Esophagus squamous epithelium (tissue), 4 donors: ENCODE data around the gene EDEM1.

ENCODE experiments used
- CTCF ChIP-seq, 6 experiments: fragments of 450-650 bp in 4 of 6; fragments of 200-600 bp in 2 of 6; sonication (generic) in 2 of 6; IDR thresholded peaks; one replicate each; pipeline ENCODE4 v1.5.1; 2016 to 2019; ENCODE audit warnings: antibody characterized with exemption in 6 of 6, mild to moderate bottlenecking in 4 of 6, moderate library complexity in 4 of 6
- POLR2A ChIP-seq, 4 donors: fragments of 450-650 bp; IDR thresholded peaks; one replicate each; pipeline ENCODE4 v1.6.1; 2017; ENCODE audit warnings: antibody characterized with exemption in 4 of 4, mild to moderate bottlenecking in 4 of 4, moderate library complexity in 3 of 4

DNA sequence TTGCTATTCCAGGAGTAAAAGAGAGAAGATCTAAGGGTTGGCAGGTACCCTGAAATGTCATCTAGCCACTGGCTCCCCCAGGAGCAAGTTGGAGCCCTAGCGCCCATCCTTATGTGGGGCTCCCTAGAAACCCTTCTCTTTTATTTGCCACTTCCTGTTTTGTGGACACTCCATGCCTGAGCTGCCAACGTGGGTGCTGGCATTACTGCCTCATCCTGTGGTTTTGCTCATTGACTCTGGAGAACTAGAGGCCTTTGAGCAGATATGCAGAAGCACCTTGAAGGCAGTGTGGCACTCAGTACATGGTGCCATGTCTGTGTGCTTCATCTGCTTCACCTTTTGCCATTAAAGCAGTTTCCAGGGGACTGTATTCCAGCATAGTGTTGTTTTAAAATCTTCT is 8.1 kb downstream of the EDEM1 start:
- no peak for TF ChIP-seq CTCF (IDR thresholded peaks at IDR 0.05)
- no peak for TF ChIP-seq POLR2A (IDR thresholded peaks at IDR 0.05)
